ENCODE results near the gene TICAM1.
"Not testable (repeated sequence)": the region's sequence is repeated elsewhere in the genome, so short reads cannot be mapped to it uniquely, and the experiment has no call there.

TICAM1 gene

GRCh38 chr19:4831304-4831978 is at the start of gene TICAM1:
TSS of gene TICAM1 (minus strand) at chr19:4831712. CDS start at chr19:4818377, 13,335 bp downstream.
- no peak for DNase-seq (ENCODE audit: low read depth)

- DNase-seq (ENCODE audit: low read depth) = no peak
Measured at GRCh38 chr19:4879041-4879440, 47.5 kb upstream of the TICAM1 start.

GRCh38 chr19:4878491-4878968 is 47.0 kb upstream of the TICAM1 start:
- no peak for DNase-seq (ENCODE audit: low read depth)

- no peak for DNase-seq (ENCODE audit: low read depth)
Measured at GRCh38 chr19:4877753-4878490, 46.4 kb upstream of the TICAM1 start.

GRCh38 chr19:4873930-4874329 is 42.4 kb upstream of the TICAM1 start:
- no peak for DNase-seq (ENCODE audit: low read depth)

GRCh38 chr19:4871711-4872110 is 40.2 kb upstream of the TICAM1 start:
- DNase-seq (ENCODE audit: low read depth) = no peak

- peak; percentile 93 for DNase-seq (ENCODE audit: low read depth)
Measured at GRCh38 chr19:4870025-4870700, 38.7 kb upstream of the TICAM1 start.

- DNase-seq (ENCODE audit: low read depth) = no peak
Measured at GRCh38 chr19:4868286-4868834, 36.8 kb upstream of the TICAM1 start.

GRCh38 chr19:4867534-4868285 is 36.2 kb upstream of the TICAM1 start, which contains the start of gene PLIN3:
TSS of gene PLIN3 (minus strand) at chr19:4867667. CDS start at chr19:4861394, 6,273 bp downstream.
- peak; percentile 94 for DNase-seq (ENCODE audit: low read depth)

- DNase-seq (ENCODE audit: low read depth) = no peak
Measured at GRCh38 chr19:4866595-4867424, 35.3 kb upstream of the TICAM1 start.

GRCh38 chr19:4861147-4861546 is 29.6 kb upstream of the TICAM1 start:
- no peak for DNase-seq (ENCODE audit: low read depth)

GRCh38 chr19:4859697-4860096 is 28.2 kb upstream of the TICAM1 start:
- DNase-seq (ENCODE audit: low read depth) = no peak

- not testable (repeated sequence) for DNase-seq (ENCODE audit: low read depth)
Measured at GRCh38 chr19:4856468-4856867, 25.0 kb upstream of the TICAM1 start.

GRCh38 chr19:4853506-4853905 is 22.0 kb upstream of the TICAM1 start:
- not testable (repeated sequence) for DNase-seq (ENCODE audit: low read depth)

GRCh38 chr19:4852484-4852883 is 21.0 kb upstream of the TICAM1 start:
- no peak for DNase-seq (ENCODE audit: low read depth)

- DNase-seq (ENCODE audit: low read depth) = no peak
Measured at GRCh38 chr19:4851551-4852290, 20.2 kb upstream of the TICAM1 start.

- no peak for DNase-seq (ENCODE audit: low read depth)
Measured at GRCh38 chr19:4849019-4849418, 17.5 kb upstream of the TICAM1 start.

- no peak for DNase-seq (ENCODE audit: low read depth)
Measured at GRCh38 chr19:4847190-4847973, 15.9 kb upstream of the TICAM1 start.

- not testable (repeated sequence) for DNase-seq (ENCODE audit: low read depth)
Measured at GRCh38 chr19:4845975-4846374, 14.5 kb upstream of the TICAM1 start.

All from fibroblast of the conjunctiva (primary cell).